Activated CD4-positive, alpha-beta T cell treated with anti-CD3 and anti-CD28 coated beads, Interleukin-2, amount 50 U/mL, for 48 hours (primary cell): ENCODE data around the gene PLCXD1.
"Not testable (repeated sequence)": the region's sequence is repeated elsewhere in the genome, so short reads cannot be mapped to it uniquely, and the experiment has no call there.

Experiments
- DNase-seq, 2 experiments: peaks; one replicate each; pipeline ENCODE4 v3.0.0-alpha.2; 2020

PLCXD1 gene

DNA sequence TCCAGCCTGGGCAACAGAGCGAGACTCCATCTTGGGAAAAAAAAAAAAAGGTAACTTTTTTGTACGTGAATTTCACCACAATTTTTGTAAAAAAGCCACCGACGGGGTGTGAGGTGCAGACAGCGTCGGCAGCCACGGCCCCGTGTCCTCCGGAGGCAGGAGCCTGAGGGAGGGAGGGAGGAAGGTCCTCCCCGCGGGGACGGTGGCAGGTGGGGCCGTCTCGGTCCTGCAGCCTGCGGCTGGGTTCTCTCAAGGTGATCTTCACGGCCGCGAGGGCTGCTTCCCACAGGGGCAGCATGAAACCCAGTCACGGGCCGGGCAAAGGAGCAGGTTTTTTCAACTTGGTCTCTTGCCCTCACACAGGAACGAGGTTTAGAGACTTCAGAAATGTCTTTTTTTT lies 14.0 kb downstream of the PLCXD1 start:
- DNase-seq = no peak

- DNase-seq = no peak
These were observed 17.8 kb downstream of the PLCXD1 start for GRCh38 chrX:298993-299392.

DNA sequence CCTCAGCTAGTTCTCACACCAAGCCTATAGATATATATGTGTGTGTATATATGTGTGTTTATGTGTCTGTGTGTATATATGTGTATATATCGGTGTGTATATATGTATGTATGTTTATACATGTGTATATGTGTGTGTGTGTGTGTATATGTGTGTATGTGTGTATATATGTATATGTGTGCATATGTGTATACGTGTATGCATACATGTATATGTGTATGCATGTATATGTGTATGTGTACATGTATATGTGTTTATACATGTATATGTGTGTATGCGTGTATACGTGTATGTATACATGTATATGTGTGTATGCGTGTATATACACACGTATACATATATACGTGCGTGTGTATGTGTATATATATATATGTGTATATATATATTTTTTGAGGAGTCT lies 19.2 kb downstream of the PLCXD1 start:
- DNase-seq = no peak

DNA sequence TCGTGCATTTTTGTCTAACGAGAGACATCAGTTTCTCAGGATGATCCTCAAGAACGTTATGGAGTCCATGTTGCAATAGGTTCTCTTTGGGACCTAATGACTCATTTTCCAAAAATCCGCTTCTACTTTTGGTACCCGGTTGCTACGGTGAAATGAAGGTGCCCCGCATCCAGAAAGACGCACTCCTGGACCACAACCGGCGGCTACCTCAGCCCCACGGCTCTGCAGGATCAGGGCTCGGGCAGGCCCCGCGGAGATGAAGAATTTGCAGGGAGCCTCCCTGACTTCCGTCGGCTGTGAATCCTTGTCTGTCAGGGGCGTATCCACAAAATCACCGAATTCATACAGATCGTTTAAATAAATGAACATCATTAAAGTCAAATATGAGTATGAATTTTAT lies 21.8 kb downstream of the PLCXD1 start:
- DNase-seq = no peak

GRCh38 chrX:305781-306613 lies 24.8 kb downstream of the PLCXD1 start:
- DNase-seq = not testable (repeated sequence)

- not testable (repeated sequence) for DNase-seq
These were observed 25.6 kb downstream of the PLCXD1 start for GRCh38 chrX:306614-307251.

- DNase-seq = no peak
These were observed 26.3 kb downstream of the PLCXD1 start for GRCh38 chrX:307261-308111.

- no peak for DNase-seq
These were observed 27.8 kb downstream of the PLCXD1 start for GRCh38 chrX:308821-309520.

GRCh38 chrX:310621-311155 lies 29.5 kb downstream of the PLCXD1 start:
- DNase-seq = no peak

GRCh38 chrX:311156-312129 lies 30.3 kb downstream of the PLCXD1 start:
- DNase-seq = no peak

- no peak for DNase-seq
These were observed 31.6 kb downstream of the PLCXD1 start for GRCh38 chrX:312621-313331.

GRCh38 chrX:313546-313945 lies 32.4 kb downstream of the PLCXD1 start:
- no peak for DNase-seq

- DNase-seq = no peak
These were observed 32.9 kb downstream of the PLCXD1 start for GRCh38 chrX:314049-314448.

GRCh38 chrX:314781-315595 lies 33.8 kb downstream of the PLCXD1 start:
- DNase-seq = no peak

DNA sequence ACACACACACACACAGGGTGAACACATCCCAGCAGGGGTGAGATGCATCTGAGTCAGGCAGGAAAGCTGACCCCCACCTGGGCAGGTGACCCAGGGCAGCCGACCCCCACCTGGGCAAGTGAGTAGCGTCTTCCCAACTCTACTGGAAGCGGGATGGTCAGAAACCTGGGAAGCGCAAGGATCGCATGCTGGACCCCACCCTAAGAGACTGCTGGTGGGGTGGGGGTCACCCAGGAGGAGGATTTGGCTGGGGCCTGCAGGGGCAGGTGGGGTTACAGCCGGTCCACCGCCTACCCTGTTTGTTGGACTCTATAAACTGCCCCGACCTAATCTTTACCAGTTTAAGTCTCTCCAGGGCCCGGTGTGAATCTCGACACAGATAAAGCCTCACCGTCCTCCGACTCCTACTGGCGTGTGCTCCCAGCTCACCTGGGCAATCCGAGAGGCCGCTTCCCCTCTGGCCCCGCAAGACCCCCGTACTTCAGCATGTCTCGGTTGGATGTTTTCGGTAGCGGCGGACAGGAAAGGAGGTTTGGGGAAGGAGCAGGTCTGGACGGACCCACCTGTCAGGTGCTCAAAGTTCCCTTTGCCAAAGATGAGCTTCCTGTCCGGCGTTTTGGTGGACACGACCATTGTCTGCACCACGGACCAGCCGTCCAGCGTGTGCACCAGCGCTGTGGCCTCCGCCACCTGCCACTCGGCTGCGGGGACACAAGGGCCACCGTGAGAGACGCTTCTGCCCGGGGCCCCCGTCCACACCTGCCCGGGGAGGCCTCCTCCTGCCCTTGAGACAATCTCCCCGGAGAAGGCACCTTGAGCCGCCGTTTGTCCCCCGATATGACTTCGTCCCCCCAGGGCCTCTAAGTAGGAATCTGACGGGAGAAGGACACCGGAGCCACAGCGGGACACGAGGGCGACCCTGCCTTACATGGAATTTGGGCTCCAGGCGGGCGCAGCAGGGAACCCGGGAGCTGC lies 35.5 kb downstream of the PLCXD1 start:
- no peak for DNase-seq

GRCh38 chrX:317424-318067 lies 36.4 kb downstream of the PLCXD1 start:
- DNase-seq = no peak

GRCh38 chrX:318068-318738 lies 37.0 kb downstream of the PLCXD1 start:
- DNase-seq = peak; percentile 98 to 99
